Endodermal cell (in vitro differentiated cells): Measurements from ENCODE around the gene CWC22. TPM values are rescaled to one million over a fixed set of nuclear protein-coding genes. Genes with fewer than 3 reads are reported as not detected.

Experiments used
- DNase-seq: peaks from one replicate; pipeline ENCODE4 v3.0.0-alpha.2; 2017
- H3K27ac ChIP-seq: 2 replicates; pipeline ENCODE4 v1.5.1; 2013; ENCODE audit warnings: mild to moderate bottlenecking, low read depth, low read length, moderate library complexity
- H3K27me3 ChIP-seq: 2 replicates; pipeline ENCODE4 v1.6.1; 2013; ENCODE audit warnings: mild to moderate bottlenecking, low read length, moderate library complexity; ENCODE audit not compliant: insufficient read depth, control insufficient read depth, poor library complexity, severe bottlenecking
- H3K36me3 ChIP-seq: 2 replicates; pipeline ENCODE4 v1.7.0; 2013; ENCODE audit warnings: mild to moderate bottlenecking, low read length, moderate library complexity; ENCODE audit not compliant: control insufficient read depth, insufficient read depth
- H3K4me1 ChIP-seq: one replicate; pipeline ENCODE4 v1.7.0; 2013; ENCODE audit warnings: low read length; ENCODE audit not compliant: control insufficient read depth, insufficient read depth
- H3K4me3 ChIP-seq: 2 replicates; pipeline ENCODE4 v1.5.1; 2013; ENCODE audit warnings: mild to moderate bottlenecking, low read length, moderate library complexity
- H3K9ac ChIP-seq: 2 replicates; pipeline ENCODE4 v1.6.1; 2013; ENCODE audit warnings: mild to moderate bottlenecking, low read length, moderate library complexity; ENCODE audit not compliant: poor library complexity, severe bottlenecking; ENCODE audit errors: extremely low read depth
- H3K9me3 ChIP-seq: 2 replicates; pipeline ENCODE4 v1.6.1; 2013; ENCODE audit warnings: mild to moderate bottlenecking, low read length, moderate library complexity; ENCODE audit not compliant: control insufficient read depth
- H3K27ac Mint-ChIP-seq: 2 replicates; pipeline ENCODE4 v1.8.0; 2020; ENCODE audit warnings: mixed read lengths
- H3K27me3 Mint-ChIP-seq: 2 replicates; pipeline ENCODE4 v1.8.0; 2021; ENCODE audit warnings: mild to moderate bottlenecking, mixed read lengths; ENCODE audit not compliant: insufficient read depth
- H3K36me3 Mint-ChIP-seq: 2 replicates; pipeline ENCODE4 v1.8.0; 2020; ENCODE audit warnings: low read depth, mixed read lengths
- H3K4me1 Mint-ChIP-seq: 2 replicates; pipeline ENCODE4 v1.8.0; 2020; ENCODE audit warnings: mixed read lengths
- H3K4me3 Mint-ChIP-seq: 2 replicates; pipeline ENCODE4 v1.8.0; 2020; ENCODE audit warnings: mild to moderate bottlenecking, moderate library complexity, mixed read lengths
- H3K9me3 Mint-ChIP-seq: 2 replicates; pipeline ENCODE4 v1.8.0; 2020; ENCODE audit warnings: mild to moderate bottlenecking, mixed read lengths
- WGBS, 2 experiments: methylation state at CpG; one replicate each; pipeline versions ENCODE4 v1.1.5 to v1.1.7; 2013; ENCODE audit warnings: missing lambda C conversion rate in 2 of 2, mixed read lengths in 1 of 2; ENCODE audit not compliant: insufficient coverage in 1 of 2, insufficient read length in 1 of 2; 5-methylcytosine and 5-hydroxymethylcytosine counted together
- total RNA-seq, 2 donors: library from RNA; stranded (reverse); fragmentation: NEBNext Ultra II Directional in 1 of 2; extraction: Animal tissue kit (Norgen Biotek cat#: 25700) in 1 of 2; gene quantifications; 2 replicates in 1 of 2; 3 replicates in 1 of 2; pipeline ENCODE4 v1.2.1, GENCODE V29; 2021
- TF ChIP-seq, protein P1 (sequence below): fragments of 200-600 bp; sonication (generic); conservative IDR thresholded peaks from 2 replicates; pipeline ENCODE4 v1.5.0; 2021; ENCODE audit warnings: antibody characterized with exemption, mild to moderate bottlenecking

CWC22 gene
- total RNA-seq, 2 donors from 2014 or later, result 33.4 to 43.5 TPM

DNA sequence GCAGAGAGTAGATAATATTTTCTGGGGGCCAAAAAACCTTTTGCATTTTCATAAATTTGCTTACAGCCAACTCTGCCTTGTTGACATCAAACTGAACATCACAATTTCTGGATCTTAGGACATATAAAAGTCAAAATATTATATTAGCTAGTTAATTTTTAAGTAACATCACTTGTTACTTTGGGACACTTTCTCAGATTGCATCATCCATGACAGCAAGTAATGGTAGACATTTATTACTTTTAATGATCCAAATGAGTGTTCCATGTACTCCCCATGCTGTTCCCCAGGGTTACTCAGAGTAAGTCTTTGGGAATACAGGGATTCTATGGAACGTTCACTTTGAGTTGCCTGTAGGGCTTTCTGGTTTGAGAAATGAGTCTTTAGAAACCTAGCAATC, 39.1 kb upstream of the CWC22 start:
- no peaks in the 10 kb centered on the region for H3K27me3 ChIP-seq
- Mint-ChIP-seq H3K9me3 (no peaks in the 10 kb centered on the region), H3K4me3 (no peak overlapping the region), H3K36me3 (no peaks in the 10 kb centered on the region), H3K27ac (no peak overlapping the region), H3K27me3 (no peaks in the 10 kb centered on the region), H3K4me1 (no peaks in the 10 kb centered on the region)
- no peak overlapping the region for H3K27ac ChIP-seq
- no peaks in the 10 kb centered on the region for H3K4me1 ChIP-seq
- WGBS, 2 experiments, result 91% methylated on average over 1 of the region's 1 CpG; no CpG with 5 or more reads in 1 of the 2 experiments
- TF ChIP-seq, protein P1, sequence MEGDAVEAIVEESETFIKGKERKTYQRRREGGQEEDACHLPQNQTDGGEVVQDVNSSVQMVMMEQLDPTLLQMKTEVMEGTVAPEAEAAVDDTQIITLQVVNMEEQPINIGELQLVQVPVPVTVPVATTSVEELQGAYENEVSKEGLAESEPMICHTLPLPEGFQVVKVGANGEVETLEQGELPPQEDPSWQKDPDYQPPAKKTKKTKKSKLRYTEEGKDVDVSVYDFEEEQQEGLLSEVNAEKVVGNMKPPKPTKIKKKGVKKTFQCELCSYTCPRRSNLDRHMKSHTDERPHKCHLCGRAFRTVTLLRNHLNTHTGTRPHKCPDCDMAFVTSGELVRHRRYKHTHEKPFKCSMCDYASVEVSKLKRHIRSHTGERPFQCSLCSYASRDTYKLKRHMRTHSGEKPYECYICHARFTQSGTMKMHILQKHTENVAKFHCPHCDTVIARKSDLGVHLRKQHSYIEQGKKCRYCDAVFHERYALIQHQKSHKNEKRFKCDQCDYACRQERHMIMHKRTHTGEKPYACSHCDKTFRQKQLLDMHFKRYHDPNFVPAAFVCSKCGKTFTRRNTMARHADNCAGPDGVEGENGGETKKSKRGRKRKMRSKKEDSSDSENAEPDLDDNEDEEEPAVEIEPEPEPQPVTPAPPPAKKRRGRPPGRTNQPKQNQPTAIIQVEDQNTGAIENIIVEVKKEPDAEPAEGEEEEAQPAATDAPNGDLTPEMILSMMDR, result no peak
- DNase-seq, result no peak
- no peaks in the 10 kb centered on the region for H3K9me3 ChIP-seq
- H3K9ac ChIP-seq, result no peak overlapping the region
- no peak overlapping the region for H3K4me3 ChIP-seq
- no peaks in the 10 kb centered on the region for H3K36me3 ChIP-seq

DNA sequence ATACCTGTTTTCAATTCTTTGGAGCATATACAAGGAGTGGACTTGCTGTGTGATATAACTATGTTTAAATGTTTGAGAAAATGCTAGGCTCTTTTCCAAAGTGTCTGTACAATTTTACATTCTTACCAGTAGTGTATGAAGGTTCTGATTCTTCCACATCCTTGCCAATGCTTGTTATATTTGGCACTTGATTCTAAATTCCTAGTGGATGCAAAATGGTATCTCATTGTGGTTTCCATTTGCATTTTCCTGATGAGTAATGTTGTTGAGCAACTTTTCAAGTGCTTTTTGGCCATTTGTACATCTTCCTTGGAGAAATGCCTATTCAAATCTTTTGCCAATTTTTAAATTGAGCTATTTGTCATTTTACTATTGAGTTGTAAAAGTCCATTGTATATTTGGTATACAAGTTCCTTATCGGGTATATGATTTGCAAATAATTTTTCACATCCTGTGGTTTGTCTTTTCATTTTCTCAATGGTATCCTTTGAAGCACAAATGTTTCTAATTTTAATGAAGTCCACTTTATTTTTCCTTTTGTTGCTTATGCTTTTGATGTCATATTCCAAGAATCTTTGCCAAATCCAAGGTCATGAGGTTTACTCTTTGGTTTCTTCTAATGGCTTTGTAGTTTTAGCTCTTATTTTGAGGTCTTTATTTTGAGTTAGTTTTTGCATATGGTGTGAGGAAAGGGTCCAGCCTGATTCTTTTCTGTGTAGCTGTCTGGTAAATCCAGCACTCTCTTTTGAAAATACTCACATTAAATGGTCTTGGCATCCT, 33.2 kb upstream of the CWC22 start:
- Histone ChIP-seq H3K27me3 (no peaks in the 10 kb centered on the region), H3K9me3 (no peaks in the 10 kb centered on the region), H3K4me3 (no peak overlapping the region), H3K36me3 (no peaks in the 10 kb centered on the region), H3K9ac (no peak overlapping the region), H3K4me1 (no peaks in the 10 kb centered on the region), H3K27ac (no peak overlapping the region)
- Mint-ChIP-seq H3K4me3 (no peak overlapping the region), H3K4me1 (peaks cover 13% of the 10 kb centered on the region), H3K9me3 (peaks cover 2% of the 10 kb centered on the region), H3K36me3 (no peaks in the 10 kb centered on the region), H3K27ac (no peak overlapping the region), H3K27me3 (no peaks in the 10 kb centered on the region)
- TF ChIP-seq, protein P1, result no peak
- DNase-seq, result no peak
- WGBS, 2 experiments, result 93% methylated on average over 1 of the region's 1 CpG; no CpG with 5 or more reads in 1 of the 2 experiments

DNA sequence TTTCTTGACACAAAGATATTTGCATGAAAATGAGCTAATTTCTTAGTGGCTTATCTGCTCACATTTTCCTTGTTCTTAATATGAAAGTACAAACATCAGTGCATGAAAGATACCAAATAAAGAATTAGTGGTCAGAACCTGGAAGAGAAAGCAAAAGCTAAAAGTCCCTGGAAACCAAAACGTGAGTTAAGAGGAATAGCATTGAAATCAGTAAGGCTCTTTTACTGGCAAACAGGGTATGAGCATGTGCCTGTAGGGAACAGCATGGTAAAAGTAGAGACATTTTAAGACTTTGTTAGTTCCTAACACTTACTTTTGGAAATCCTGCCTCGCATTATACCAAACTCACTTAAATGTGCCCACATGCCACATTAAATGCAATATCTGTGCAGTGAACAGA, 31.9 kb upstream of the CWC22 start:
- no peaks in the 10 kb centered on the region for H3K36me3 ChIP-seq
- H3K9me3 Mint-ChIP-seq, result peaks cover 2% of the 10 kb centered on the region
- H3K9ac ChIP-seq, result no peak overlapping the region
- DNase-seq, result no peak
- TF ChIP-seq, protein P1, result no peak
- no peak overlapping the region for H3K4me3 ChIP-seq
- H3K9me3 ChIP-seq, result no peaks in the 10 kb centered on the region
- peaks cover 23% of the 10 kb centered on the region for H3K4me1 Mint-ChIP-seq
- no peaks in the 10 kb centered on the region for H3K27me3 Mint-ChIP-seq
- WGBS, 2 experiments, result 90 to 93% methylated on average over 1 to 2 of the region's 2 CpGs
- H3K4me3 Mint-ChIP-seq, result no peak overlapping the region
- H3K4me1 ChIP-seq, result no peaks in the 10 kb centered on the region
- H3K27ac Mint-ChIP-seq, result no peak overlapping the region
- no peaks in the 10 kb centered on the region for H3K36me3 Mint-ChIP-seq
- H3K27me3 ChIP-seq, result no peaks in the 10 kb centered on the region
- H3K27ac ChIP-seq, result no peak overlapping the region
